Measurements from ENCODE around the gene SEC23A.
"Not testable (repeated sequence)": the region's sequence is repeated elsewhere in the genome, so short reads cannot be mapped to it uniquely, and the experiment has no call there.

GRCh38 chr14:39143226-39143625, 40.2 kb upstream of the SEC23A start:
- TF ChIP-seq KDM1A (IDR thresholded peaks at IDR 0.05; ENCODE audit: low read depth); EP300 (IDR thresholded peaks at IDR 0.05); CTCF (IDR thresholded peaks at IDR 0.05); POLR2A (IDR thresholded peaks at IDR 0.05; ENCODE audit: low read length); SMC3 (IDR thresholded peaks at IDR 0.05); USF2 (IDR thresholded peaks at IDR 0.05); ZFP36 (IDR thresholded peaks at IDR 0.05; ENCODE audit: borderline replicate concordance, partially characterized antibody); ELK1 (IDR thresholded peaks at IDR 0.05; ENCODE audit: low read depth, low read length): not testable (repeated sequence)

Data from A549 (cell line).